ENCODE data around the gene DPRX.

- TF ChIP-seq CTCF (IDR thresholded peaks at IDR 0.05; ENCODE audit: low read depth, low read length), result no peak
- TF ChIP-seq EZH2phosphoT487 (IDR thresholded peaks at IDR 0.05; ENCODE audit: low read depth), result no peak
These were observed 25.8 kb upstream of the DPRX start for GRCh38 chr19:53606031-53606430.
